ENCODE measurements around the gene RELN.

The RELN gene

DNA sequence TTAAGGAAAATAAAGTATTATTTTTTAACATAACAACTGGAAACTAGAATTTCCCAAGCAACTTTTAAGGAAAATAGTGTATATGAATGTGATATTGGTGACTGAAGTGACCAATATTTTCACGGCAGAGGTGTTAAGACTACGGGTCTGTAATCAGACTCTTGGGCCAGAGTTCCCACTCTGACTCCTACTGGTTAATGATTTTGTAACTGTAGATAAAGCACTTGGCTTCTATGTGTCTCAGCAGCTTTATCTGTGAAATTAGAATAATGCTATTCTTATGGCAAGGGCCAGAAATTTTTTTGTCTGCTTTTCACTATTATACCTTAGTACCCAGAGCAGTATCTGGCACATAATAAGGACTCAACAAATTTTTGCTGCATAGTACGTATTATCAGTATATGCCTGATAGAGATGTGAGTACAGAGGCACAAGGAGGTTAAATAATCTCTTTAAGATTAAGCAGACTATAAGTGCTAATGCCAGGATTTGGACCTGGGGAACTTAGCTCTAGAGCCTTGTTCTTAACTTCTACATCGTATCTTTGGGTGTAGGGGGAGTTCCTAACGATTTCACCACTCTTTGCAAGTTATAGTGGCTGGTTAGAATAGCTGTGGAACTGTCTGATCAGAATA lies 357.3 kb downstream of the RELN start:
- TF ChIP-seq, protein P1, sequence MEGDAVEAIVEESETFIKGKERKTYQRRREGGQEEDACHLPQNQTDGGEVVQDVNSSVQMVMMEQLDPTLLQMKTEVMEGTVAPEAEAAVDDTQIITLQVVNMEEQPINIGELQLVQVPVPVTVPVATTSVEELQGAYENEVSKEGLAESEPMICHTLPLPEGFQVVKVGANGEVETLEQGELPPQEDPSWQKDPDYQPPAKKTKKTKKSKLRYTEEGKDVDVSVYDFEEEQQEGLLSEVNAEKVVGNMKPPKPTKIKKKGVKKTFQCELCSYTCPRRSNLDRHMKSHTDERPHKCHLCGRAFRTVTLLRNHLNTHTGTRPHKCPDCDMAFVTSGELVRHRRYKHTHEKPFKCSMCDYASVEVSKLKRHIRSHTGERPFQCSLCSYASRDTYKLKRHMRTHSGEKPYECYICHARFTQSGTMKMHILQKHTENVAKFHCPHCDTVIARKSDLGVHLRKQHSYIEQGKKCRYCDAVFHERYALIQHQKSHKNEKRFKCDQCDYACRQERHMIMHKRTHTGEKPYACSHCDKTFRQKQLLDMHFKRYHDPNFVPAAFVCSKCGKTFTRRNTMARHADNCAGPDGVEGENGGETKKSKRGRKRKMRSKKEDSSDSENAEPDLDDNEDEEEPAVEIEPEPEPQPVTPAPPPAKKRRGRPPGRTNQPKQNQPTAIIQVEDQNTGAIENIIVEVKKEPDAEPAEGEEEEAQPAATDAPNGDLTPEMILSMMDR (IDR thresholded peaks at IDR 0.05; ENCODE audit: extremely low read depth, missing control alignments), result no peak
- no peak for DNase-seq (ENCODE audit: low spot score)

- TF ChIP-seq, protein P1 (IDR thresholded peaks at IDR 0.05; ENCODE audit: extremely low read depth, missing control alignments), result no peak
- DNase-seq (ENCODE audit: low spot score), result no peak
Observed at GRCh38 chr7:103630318-103630717, 359.1 kb downstream of the RELN start.

- TF ChIP-seq, protein P1 (IDR thresholded peaks at IDR 0.05; ENCODE audit: extremely low read depth, missing control alignments), result no peak
- DNase-seq (ENCODE audit: low spot score), result no peak
Observed at GRCh38 chr7:103628742-103629141, 360.7 kb downstream of the RELN start.

GRCh38 chr7:103626776-103627175 lies 362.7 kb downstream of the RELN start:
- no peak for DNase-seq (ENCODE audit: low spot score)
- TF ChIP-seq, protein P1 (IDR thresholded peaks at IDR 0.05; ENCODE audit: extremely low read depth, missing control alignments), result no peak

DNA sequence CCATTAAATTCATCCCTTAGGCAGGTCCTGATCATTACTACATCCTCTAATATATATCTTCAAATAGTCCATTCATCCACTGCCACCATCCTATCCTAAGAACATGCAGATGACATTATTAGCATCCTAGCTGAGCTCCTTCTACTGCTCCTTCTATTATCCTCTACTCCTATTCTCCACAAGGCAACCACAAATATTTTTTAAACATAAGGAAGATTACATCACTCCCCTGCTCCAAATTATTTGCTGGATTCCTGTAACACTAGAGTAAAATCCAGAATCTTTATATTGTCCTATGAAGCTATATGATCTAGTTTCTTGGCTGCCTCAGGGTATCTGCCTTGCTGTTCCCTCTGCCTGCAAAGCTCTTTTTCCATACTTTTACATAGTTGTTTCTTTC lies 367.2 kb downstream of the RELN start:
- TF ChIP-seq, protein P1 (IDR thresholded peaks at IDR 0.05; ENCODE audit: extremely low read depth, missing control alignments), result no peak
- DNase-seq (ENCODE audit: low spot score), result no peak

DNA sequence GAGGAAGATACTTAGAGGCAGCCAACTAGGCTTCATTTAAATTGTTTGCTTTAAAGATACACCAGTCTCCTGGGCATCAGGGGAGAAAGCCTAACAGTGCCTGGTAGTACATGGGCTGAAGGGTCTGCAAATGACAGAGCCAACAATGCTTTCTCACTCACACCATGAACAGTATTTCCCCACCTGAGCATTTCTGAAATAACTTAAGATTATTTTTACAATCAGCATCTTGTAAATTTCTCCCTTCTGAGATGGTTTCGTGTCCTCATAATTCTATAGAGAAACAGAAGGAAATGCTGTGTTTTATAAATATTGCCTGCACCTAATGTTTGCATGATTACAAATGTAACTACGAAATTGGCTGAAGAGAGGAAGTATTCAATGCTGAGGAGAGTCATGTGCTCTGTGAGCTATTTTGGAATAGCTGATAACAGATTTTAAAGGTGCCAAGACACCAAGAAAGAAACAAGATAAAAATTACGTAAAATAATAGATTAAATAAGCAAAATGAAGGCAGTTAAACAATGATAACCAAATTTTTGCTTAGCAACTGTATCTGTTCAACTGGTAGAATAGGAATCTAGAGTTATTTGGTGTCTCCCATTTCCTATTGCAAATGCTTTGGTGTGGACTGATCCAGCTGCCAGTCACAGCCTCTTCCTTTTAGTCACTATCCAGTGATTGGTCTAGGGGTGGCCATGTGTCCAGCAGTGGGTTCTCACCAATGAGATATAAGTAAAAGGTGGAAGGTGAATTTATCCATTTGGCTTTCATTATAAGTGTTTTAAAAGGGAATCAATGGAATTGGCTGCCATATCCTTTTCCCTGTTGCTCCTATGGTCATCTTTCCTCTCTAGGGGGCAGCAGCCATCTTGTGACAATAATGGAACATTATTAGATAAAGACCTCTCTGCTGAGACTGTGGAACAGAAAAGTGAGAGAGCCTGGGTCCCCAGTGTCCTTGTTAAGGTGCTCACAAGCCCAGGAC lies 375.5 kb downstream of the RELN start:
- no peak for DNase-seq (ENCODE audit: low spot score)
- TF ChIP-seq, protein P1 (IDR thresholded peaks at IDR 0.05; ENCODE audit: extremely low read depth, missing control alignments), result no peak

GRCh38 chr7:103609778-103610177 lies 379.7 kb downstream of the RELN start:
- TF ChIP-seq, protein P1 (IDR thresholded peaks at IDR 0.05; ENCODE audit: extremely low read depth, missing control alignments), result no peak
- no peak for DNase-seq (ENCODE audit: low spot score)

All from GM20000 (cell line).